Stimulated activated CD4-positive, alpha-beta T cell treated with anti-CD3 and anti-CD28 coated beads, TNF-alpha, amount 100 ng/mL, for 24 hours (primary cell): Measurements from ENCODE around the gene FAM50A.
A peak's percentile ranks its signal among the peaks of the same experiment; 100 is the strongest.

Experiments
- DNase-seq, 3 experiments: peaks; one replicate each; pipeline ENCODE4 v3.0.0-alpha.2; 2020; ENCODE audit warnings: low read depth in 3 of 3

FAM50A gene

DNA sequence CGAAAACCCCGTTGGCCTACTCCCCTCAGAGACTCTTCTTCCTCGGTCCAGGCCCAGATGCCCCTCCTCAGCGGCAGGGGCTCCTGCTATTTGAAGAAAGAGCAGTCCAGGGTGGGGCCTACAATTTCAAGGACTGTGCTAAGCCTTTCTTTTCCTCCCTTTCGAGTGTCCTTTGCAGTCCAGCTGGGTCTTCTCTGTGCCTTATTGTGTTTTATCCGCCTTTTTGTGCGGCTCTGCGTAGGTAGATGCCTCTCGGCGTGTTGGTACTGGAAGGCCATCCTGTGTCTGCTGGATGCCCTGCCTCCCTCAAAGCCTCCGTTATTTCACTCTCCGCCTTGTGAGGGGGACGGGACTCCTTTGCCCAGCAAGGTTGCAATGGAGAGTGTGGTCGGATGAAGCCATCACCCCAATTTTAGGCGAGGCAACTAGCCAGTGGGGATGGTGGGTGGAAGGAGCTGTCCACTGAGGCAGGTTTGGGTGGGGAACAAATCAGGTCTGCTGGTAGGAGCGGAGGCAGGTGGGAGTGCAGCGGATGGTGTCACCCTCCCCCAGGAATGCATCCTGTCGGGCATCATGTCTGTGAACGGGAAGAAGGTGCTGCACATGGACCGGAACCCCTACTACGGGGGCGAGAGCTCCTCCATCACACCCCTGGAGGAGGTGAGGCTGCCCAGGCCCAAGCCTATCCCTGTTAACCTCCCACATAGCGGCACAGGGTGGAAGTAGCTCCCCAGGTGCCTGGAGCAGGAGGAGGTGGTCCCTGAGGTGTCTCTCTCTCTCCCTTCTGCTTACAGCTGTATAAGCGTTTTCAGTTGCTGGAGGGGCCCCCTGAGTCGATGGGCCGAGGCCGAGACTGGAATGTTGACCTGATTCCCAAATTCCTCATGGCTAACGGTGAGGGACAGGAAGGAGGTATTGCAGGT, 5.7 kb upstream of the FAM50A start:
- no peak for DNase-seq

DNA sequence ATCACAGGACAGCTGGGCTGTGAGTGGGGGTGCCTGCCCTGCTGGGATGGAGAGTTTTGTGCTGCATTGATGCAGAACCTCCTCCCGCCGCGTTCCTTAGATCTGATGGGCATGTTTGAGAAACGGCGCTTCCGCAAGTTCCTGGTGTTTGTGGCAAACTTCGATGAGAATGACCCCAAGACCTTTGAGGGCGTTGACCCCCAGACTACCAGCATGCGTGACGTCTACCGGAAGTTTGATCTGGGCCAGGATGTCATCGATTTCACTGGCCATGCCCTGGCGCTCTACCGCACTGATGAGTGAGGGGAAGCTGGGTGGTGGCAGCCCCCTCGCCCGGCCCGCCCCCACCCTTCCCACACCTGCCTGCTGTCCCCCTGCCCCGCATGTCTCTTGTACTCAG, 4.1 kb upstream of the FAM50A start:
- no peak for DNase-seq

DNA sequence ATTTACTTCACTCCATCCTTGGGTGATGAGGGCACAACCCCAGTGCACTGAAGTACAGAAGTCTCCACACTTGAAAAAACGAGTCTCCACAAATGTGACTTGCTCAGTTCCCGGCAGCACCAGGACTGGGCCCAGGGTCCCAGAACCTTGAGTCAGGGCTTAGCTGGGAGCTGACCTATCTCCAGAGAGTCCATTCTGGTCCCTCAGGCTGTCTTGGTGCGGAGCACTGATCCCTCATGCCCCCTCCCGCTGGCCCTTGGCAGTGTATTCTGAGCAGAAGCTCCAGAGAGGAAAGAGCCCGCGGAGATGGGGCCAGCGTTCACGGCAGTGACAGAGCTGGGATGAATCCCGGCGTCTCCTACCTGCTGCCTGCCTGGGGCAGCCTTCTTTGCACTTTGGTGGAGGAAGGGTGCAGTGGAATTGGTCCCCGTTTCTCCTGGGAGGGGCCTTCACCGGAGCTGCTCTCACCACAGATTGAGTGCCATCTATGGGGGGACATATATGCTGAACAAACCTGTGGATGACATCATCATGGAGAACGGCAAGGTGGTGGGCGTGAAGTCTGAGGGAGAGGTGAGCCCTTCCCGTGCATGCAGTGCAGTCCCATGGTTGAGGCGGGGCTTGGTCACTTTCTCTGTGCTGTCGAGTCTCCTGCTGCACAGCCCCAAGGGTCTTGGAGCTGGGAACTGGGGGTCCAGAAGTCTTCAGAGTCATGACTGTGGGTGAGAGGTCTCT, 3.2 kb upstream of the FAM50A start:
- no peak for DNase-seq

GRCh38 chrX:154441564-154441963, 2.4 kb upstream of the FAM50A start:
- DNase-seq, result no peak

GRCh38 chrX:154441984-154442707, 1.8 kb upstream of the FAM50A start:
- no peak for DNase-seq

DNA sequence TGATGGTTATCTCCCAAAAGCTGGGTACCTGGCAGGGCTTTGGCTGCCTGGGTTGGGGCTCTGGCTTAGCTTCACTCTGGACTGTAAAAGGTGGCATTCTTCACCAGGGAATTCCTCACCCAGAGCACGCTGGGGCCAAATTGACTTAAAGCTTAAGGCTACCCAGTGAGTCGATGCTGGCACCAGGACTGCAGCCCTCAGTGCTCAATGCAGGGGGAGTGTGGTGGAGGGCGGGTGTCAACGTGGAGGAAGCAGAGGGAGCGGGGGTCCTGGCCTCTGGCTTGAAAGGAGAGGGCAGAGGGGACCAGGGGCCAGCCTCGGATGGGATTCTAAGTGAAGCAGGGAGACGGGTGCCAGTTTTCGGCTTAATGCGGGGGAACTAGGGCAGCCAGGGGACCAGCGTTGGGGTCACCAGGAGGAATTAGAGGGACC, 446 bp upstream of the FAM50A start:
- DNase-seq, result no peak

DNA sequence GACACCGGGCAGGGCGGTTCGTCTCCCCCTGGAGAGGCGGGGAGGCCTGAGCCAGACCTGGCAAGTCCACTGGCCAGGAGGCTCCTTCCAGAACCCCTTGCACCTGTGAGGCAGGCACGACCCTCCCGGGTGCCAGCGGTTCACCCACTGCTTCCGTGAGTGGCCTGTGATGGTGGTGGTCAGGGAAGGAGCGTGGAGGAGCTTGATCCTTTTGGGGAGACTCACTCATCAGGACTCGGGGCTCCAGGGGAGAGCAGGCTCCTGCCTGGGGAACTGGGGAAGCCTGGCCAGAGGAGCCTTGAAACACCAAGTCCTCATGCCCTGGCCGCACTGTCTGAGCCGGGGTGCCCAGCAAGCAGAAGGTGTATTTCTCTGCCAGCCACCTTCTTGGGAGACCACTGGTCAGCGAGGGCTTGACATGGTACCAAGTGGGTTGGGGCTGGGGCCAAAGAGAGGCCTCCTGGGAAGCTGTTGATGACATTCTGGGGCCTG, 860 bp downstream of the FAM50A start:
- no peak for DNase-seq

DNA sequence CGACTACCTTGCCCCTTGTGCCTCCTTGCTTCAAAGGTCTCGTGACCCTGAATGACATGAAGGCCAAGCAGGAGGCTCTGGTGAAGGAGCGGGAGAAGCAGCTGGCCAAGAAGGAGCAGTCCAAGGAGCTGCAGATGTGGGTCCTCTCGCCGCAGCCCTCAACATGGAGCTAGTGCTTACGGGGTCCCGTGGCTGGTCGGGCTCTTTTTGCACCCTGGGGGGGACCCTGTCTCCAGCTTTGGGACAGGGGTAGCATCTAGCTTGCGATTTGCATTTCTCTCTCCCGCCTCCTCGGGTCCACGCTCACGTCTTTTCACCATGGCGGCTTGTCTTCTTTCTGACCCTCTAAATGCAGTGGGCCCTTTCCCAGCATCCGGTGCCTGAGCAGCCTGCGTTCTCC, 1.8 kb downstream of the FAM50A start:
- DNase-seq, result no peak

DNA sequence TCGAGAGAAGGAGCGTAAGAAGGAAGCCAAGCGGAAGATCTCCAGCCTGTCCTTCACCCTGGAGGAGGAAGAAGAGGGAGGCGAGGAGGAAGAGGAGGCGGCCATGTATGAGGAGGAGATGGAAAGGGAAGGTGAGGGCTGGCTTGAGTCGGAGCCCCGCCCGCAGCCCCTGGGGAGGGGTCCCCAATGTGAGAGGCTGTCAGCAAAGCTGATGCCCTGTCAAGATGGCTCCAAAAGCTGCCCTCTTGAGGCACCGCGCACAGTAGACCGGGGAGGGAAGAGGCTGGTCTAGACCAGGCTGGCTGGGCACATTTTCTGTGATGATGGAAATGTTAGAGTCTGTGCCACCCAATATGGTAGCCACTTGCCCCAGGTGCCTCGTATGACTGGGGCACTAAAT, 2.5 kb downstream of the FAM50A start:
- DNase-seq, result no peak

GRCh38 chrX:154448484-154448883, 4.5 kb downstream of the FAM50A start:
- DNase-seq, result no peak

DNA sequence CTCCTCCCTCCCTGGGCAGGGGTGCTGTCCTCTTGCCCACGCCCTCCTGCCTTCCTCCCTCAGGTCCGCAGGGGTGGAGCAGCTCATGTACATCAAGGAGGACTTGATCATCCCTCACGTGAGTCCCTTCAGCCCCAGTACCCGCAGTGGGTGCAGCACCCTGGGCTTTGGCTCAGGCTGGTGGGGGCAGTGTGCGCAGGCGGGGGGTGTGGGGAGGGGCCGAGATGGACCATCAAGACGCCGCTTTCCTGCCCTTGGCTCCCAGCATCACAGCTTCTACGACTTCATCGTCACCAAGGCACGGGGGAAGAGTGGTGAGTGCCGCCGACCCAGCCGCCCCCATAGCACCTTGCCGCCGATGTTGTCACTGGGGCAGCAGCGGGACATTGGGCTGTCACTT, 5.7 kb downstream of the FAM50A start:
- DNase-seq, result no peak

DNA sequence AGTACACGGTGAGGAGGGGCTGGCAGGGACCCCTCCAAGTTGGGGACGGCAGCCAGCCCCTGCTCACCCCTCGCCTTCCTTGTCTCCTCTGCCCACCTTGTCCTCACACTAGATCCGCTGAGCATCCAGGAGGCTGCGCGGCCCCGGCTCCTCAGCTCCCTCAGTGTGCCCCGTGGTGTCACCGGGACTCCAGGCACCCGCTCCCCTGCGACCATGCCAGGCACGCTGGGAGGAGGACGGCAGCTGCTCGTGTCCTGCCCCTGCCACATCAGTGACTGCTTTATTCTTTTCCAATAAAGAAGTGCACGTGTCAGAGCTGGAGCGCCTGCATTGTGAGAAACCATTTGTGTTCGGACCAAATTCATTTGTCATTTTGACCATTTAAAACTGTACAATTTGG, 6.4 kb downstream of the FAM50A start:
- DNase-seq, result no peak

- no peak for DNase-seq
These were observed 8.9 kb downstream of the FAM50A start for GRCh38 chrX:154452823-154453222.

DNA sequence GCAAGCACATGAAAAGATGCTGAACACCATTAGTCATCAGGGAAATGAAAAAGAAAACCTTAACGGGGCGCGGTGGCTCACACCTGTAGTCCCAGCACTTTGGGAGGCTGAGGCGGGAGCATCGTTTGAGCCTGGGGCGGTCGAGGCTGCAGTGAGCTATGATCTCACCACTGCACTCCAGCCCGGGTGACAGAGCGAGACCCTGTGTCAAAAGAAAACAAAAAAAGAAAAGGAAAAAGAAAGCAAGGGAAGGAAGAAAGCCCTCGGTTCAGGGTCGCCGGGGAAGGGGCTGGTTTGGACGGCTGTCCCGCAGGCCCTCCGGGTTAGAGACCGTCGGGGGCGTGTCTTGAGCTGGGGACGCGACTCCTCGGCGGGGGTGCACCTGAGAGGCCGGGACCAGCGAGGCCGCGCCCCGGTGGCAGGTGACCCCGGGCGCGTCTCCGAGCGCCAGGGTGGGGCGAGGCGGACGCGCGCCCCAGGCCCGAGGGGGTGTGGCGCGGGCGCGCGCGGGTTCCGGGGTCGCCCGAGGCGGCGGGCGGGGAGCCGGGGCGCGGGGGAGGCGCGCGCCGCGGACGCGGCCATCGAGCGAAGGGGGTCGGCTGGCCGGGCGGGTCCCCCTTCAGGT, 13.7 kb downstream of the FAM50A start:
- DNase-seq, result peak in 1 of 3 experiments; percentile 37

GRCh38 chrX:154458116-154458953, 14.4 kb downstream of the FAM50A start, which contains the start of gene PLXNA3:
TSS of gene PLXNA3 (plus strand) at chrX:154458281. CDS start at chrX:154460184, 1,903 bp downstream.
- peak in 2 of 3 experiments; percentile 33 to 50 for DNase-seq

- no peak for DNase-seq
These were observed 15.2 kb downstream of the FAM50A start for GRCh38 chrX:154458954-154459778.

DNA sequence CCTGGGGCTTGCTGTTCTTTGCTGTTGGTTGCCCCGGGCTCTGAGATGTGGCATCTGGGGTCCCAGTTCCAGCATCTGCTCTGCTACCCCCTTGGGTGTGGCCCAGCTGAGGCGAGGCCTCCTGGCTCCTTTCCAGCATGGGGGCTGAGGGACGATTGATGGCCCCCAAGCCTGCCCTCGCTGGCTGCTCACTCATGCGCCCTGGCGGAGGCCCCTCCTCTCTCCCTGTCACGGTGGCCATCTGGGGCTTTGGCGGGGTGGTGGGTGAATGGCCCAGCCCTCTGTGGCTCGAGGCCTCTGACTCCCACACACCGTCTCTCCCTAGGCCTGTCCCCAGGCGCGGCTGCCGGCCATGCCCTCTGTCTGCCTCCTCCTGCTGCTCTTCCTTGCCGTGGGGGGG, 15.9 kb downstream of the FAM50A start:
- DNase-seq, result no peak

- DNase-seq, result no peak
These were observed 16.4 kb downstream of the FAM50A start for GRCh38 chrX:154460326-154460725.

DNA sequence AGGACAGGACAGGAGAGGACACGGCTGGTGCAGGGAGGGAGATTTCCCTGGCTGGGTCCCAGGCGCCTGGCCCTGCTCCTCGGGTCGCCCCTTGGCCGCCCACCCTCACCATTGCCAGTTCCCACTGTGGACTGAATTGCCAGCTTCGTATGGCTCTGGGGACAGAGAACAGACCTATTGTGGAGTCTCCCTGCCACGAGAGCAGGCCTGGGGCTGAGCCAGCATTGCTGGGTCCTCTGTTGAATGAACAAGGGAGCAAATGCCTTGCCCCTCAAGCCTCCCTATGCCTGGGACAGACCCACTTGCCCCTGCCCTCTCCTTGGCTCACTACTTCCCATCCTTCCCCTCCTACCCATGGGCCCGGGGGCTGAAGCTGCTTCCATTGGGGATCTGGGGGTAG, 18.5 kb downstream of the FAM50A start:
- no peak for DNase-seq
